CD4-positive, alpha-beta T cell treated with Interleukin-6 for 4 hours (primary cell): ENCODE data around the gene GZMM.

ENCODE experiments used
- DNase-seq: peaks from one replicate; pipeline ENCODE4 v3.0.0-alpha.2; 2020; ENCODE audit warnings: mixed read lengths

Gene GZMM

GRCh38 chr19:543910-544608 is at the start of gene GZMM:
Gene GZMM, plus strand, starts transcription at chr19:544053. Its CDS starts 19 bp downstream, at chr19:544072.
- peak; percentile 87 for DNase-seq

- DNase-seq: no peak
These were observed 49.4 kb upstream of the GZMM start for GRCh38 chr19:494171-495080.

- DNase-seq: no peak
These were observed 48.8 kb upstream of the GZMM start for GRCh38 chr19:495081-495401.

- DNase-seq: peak; percentile 43
These were observed 48.3 kb upstream of the GZMM start for GRCh38 chr19:495402-496111.

GRCh38 chr19:496112-496665 is 47.7 kb upstream of the GZMM start, which contains the start of gene MADCAM1:
Gene MADCAM1, plus strand, starts transcription at chr19:496486. Its CDS starts 14 bp downstream, at chr19:496500.
- DNase-seq: no peak

GRCh38 chr19:496986-497385 is 46.9 kb upstream of the GZMM start:
- no peak for DNase-seq

- no peak for DNase-seq
These were observed 46.4 kb upstream of the GZMM start for GRCh38 chr19:497491-497868.

GRCh38 chr19:497869-498510 is 45.9 kb upstream of the GZMM start:
- DNase-seq: no peak

GRCh38 chr19:498511-498891 is 45.4 kb upstream of the GZMM start:
- DNase-seq: no peak

- DNase-seq: no peak
These were observed 44.8 kb upstream of the GZMM start for GRCh38 chr19:498977-499623.

GRCh38 chr19:501646-502045 is 42.2 kb upstream of the GZMM start:
- no peak for DNase-seq

GRCh38 chr19:504616-505015 is 39.2 kb upstream of the GZMM start:
- no peak for DNase-seq

- peak; percentile 95 for DNase-seq
These were observed 37.2 kb upstream of the GZMM start for GRCh38 chr19:506404-507285.

- DNase-seq: peak; percentile 89
These were observed 36.3 kb upstream of the GZMM start, which contains the start of gene TPGS1 for GRCh38 chr19:507286-508203. Gene TPGS1, plus strand, starts transcription at chr19:507497. Its CDS starts 10 bp downstream, at chr19:507507.

GRCh38 chr19:508204-509150 is 35.4 kb upstream of the GZMM start:
- DNase-seq: no peak

- DNase-seq: peak; percentile 94
These were observed 33.2 kb upstream of the GZMM start for GRCh38 chr19:510606-511100.

- DNase-seq: peak; percentile 93
These were observed 32.6 kb upstream of the GZMM start for GRCh38 chr19:511101-511851.
